RWPE1 (cell line): ENCODE results near the gene CDYL.

Source experiments
- CTCF ChIA-PET: fragments of 350-600 bp; sonication (Branson Sonifier 250); formaldehyde crosslinking; extraction: SDS; loops from one replicate; lab custom pipeline; 2021; lab: Yijun Ruan, JAX
- POLR2A ChIA-PET: fragments of 400-600 bp; formaldehyde crosslinking; extraction: SDS; loops from one replicate; lab custom pipeline; 2020; ENCODE audit warnings: antibody characterized with exemption; ENCODE audit not compliant: low non-redundant PET; lab: Yijun Ruan, JAX
- DNase-seq: peaks from one replicate; pipeline ENCODE4 v3.0.0; 2012; ENCODE audit warnings: low spot score
- H3K27ac ChIP-seq: fragments of 450-650 bp; 2 replicates; pipeline ENCODE4 v1.5.1; 2017
- TF ChIP-seq, protein P1 (sequence below): fragments of 450-650 bp; conservative IDR thresholded peaks from 2 replicates; pipeline ENCODE4 v1.5.1; 2017; ENCODE audit warnings: low read depth, mild to moderate bottlenecking

The CDYL gene

DNA sequence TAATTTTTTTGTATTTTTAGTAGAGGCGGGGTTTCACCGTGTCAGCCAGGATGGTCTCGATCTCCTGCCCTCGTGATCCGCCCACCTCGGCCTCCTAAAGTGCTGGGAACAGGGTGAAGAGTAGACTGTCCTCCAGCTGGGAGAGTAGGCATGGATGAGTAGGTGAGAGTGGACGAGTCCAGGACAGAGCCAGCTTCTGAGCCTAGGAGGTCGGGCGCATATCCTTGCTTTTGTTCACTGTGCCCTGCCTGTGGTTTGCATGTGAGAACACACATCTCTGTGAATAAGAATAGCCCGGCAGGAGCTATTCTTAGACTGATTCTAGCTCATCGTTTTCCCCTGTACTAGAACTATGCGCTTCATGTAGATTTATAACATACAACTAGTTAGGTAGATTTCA is 149.4 kb downstream of the CDYL start:
- DNase-seq, result no peak
- ChIA-PET POLR2A (no interaction called here), CTCF (no interaction called here)
- TF ChIP-seq, protein P1, sequence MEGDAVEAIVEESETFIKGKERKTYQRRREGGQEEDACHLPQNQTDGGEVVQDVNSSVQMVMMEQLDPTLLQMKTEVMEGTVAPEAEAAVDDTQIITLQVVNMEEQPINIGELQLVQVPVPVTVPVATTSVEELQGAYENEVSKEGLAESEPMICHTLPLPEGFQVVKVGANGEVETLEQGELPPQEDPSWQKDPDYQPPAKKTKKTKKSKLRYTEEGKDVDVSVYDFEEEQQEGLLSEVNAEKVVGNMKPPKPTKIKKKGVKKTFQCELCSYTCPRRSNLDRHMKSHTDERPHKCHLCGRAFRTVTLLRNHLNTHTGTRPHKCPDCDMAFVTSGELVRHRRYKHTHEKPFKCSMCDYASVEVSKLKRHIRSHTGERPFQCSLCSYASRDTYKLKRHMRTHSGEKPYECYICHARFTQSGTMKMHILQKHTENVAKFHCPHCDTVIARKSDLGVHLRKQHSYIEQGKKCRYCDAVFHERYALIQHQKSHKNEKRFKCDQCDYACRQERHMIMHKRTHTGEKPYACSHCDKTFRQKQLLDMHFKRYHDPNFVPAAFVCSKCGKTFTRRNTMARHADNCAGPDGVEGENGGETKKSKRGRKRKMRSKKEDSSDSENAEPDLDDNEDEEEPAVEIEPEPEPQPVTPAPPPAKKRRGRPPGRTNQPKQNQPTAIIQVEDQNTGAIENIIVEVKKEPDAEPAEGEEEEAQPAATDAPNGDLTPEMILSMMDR, result no peak
- no peak overlapping the region for H3K27ac ChIP-seq

DNA sequence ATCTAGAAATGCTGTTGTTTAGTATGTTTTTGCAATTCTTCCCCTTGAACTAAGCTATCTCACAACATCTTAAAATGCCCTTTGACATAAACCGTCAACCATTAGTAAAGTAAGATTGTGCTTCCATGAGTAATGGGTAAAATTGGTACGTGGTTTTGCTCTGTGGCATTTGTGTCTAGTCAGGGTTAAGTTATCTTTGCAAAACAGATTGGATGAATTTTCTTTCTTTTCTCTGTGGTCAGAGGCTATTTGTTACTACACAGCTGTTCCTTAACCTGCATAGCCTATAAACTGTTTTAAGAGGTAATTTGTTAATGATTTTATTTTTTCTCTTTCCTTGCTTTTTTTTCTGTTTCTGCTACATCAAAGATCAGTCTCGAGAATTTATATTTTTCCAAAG is 152.2 kb downstream of the CDYL start:
- TF ChIP-seq, protein P1, result no peak
- no peak for DNase-seq
- CTCF ChIA-PET, result no interaction called here
- POLR2A ChIA-PET, result no interaction called here
- no peak overlapping the region for H3K27ac ChIP-seq

DNA sequence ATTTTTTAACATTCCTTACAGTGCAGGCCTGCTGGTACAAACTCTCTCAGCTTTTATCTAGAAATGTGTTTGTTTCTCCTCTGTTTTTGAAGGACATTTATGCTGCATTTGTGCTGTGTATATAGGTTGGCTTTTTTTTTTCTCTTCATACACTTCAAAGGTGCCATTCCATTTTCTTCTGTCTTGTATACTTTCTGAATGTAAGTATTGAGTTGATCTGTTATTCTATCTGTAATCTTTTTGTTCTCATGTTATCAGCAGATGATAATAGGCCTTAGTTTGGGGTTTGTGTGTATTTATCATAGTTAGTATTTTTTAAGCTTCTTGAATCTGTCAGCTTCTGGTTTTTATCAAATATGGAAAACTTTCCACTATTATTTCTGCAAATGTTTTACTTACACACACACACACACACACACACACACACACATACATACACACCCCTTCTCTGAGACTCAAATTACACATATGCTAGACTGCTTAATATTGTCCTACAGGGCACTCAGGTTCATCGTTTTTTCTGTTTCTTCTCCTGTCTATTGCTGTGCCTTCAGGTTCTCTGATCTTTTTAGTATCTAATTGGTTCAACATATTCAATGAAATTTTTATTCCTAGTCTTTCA is 153.0 kb downstream of the CDYL start:
- ChIA-PET POLR2A (no interaction called here), CTCF (no interaction called here)
- no peak for DNase-seq
- TF ChIP-seq, protein P1, result no peak
- no peak overlapping the region for H3K27ac ChIP-seq

DNA sequence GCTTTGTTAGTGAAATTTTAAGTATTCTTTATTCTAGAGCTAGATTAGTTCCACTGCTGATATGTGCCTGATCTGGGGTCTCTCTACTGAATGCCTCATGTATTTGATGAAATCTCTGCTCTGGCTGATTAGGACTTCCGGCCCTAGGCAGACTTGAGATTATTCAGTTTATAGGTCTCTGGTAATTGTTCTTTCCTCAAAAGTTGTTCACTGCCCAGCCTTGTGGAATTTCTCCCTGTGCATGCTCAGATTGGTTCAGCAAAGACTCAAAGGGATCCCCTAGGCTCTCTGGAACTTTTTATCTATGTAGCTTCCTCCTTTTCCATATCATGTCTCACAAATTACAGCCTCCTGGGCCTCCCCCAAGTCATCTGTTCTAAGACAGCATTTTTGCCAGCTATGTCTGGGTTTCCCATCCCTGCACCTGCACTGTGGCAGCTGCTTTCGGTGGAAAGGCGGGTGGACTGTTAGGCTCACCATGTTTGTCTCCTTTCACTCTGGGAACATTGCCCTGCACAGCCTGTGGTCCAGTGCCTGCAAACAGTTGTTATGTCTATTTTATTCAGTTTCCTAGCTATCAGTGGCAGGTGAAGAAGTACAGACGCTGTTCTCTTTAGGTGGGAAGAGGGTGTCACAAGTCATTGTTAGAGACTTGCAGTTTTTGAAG is 154.0 kb downstream of the CDYL start:
- TF ChIP-seq, protein P1, result no peak
- no peak overlapping the region for H3K27ac ChIP-seq
- ChIA-PET POLR2A (no interaction called here), CTCF (interaction anchor here (0.5 kb wide), 1 partner anchor 37 kb away, joined by 3 read pairs; no protein-coding TSS in a partner anchor)
- DNase-seq, result no peak

DNA sequence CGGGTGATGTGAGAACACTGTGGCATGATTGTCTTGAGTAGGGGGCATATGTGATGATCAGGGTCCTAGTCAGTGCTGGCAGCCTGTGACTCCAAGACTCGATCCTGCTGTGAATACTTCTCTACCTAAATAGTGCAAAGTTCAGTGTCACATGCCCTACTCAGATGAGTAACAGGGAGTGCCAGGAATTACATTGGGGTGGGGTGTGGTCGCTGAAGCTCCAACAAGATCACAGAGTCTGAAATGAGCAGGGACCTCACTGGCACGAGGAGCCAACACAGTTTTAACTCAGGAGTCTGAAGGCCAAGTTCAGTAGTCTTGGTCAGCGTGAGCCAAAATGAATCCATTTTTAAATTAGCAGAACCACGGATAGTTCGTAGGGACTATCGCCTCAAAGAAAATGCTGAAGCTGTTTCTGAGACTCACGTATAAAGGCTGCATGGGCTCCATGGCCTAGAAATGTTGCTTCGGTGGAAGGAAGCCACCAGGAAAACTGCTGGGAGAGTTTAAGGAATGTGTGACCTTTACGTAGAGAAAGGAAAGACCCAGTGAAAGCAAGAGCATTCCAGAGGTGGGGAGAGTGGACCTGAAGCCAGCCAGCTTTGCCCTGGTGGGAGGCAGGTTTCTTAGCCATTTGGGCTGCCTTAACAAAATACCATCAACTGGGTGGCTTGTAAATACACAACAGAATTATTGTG is 155.5 kb downstream of the CDYL start:
- DNase-seq, result peak; percentile 37
- CTCF ChIA-PET, result interaction anchor here (0.7 to 1.3 kb wide), 2 partner anchors 322 to 618 kb away, joined by 3 read pairs; no protein-coding TSS in a partner anchor
- POLR2A ChIA-PET, result no interaction called here
- TF ChIP-seq, protein P1, result no peak
- H3K27ac ChIP-seq, result peak overlapping the region; percentile 28

DNA sequence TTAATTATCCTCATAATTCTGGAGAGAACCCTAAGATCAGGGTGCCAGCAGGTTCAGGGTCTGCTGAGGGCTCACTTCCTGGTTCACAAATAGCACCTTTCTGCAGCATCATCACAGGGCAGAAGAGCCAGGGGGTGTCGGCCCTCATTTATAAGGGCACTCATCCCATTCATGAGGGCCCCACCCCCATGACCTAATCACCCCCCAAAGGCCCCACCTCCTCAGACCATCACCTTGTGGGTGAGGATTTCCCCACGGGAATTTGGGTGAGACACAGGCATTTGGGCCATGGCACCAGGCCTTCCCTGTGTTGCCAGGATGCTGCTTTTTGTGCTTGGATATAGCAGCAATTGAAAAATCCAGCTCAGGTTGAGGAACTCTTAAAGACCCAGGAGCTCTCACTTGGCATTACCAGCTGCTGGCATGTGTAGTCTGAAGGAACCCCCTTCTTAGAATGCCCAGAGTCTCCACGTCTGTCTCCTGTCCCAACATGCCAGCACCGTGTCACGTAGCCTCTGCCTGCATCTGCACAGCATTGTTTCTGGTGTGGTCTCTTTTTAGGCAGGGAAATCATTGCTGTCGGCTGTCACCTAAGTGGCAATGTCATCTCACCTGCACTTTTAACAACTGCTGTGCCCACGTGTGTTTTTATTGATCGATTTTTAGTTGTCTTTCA is 156.2 kb downstream of the CDYL start:
- CTCF ChIA-PET, result interaction anchor here (1.3 kb wide), 1 partner anchor 619 kb away, joined by 3 read pairs; no protein-coding TSS in a partner anchor

More for the DNA sequence above, 156.2 kb downstream of the CDYL start:
- POLR2A ChIA-PET, result no interaction called here
- TF ChIP-seq, protein P1, result no peak
- peak overlapping the region; percentile 28 for H3K27ac ChIP-seq
- no peak for DNase-seq
